GM18909 (cell line): ENCODE results near the gene PHETA2.

Source experiments
- ATAC-seq: cut with Tn5 transposase; IDR thresholded peaks from one replicate; pipeline ENCODE4 v1.9.1; 2021; ENCODE audit warnings: mild to moderate bottlenecking; ENCODE audit not compliant: unreplicated experiment, poor library complexity

PHETA2 gene

GRCh38 chr22:42074132-42074811, at the start of gene PHETA2:
TSS of gene PHETA2 (plus strand) at chr22:42074248. CDS start at chr22:42077294, 3,046 bp downstream.
- no peak for ATAC-seq

- ATAC-seq = no peak
These were observed 48.6 kb upstream of the PHETA2 start for GRCh38 chr22:42025421-42025820.

- no peak for ATAC-seq
These were observed 47.3 kb upstream of the PHETA2 start for GRCh38 chr22:42026705-42027104.

GRCh38 chr22:42033263-42034181, 40.5 kb upstream of the PHETA2 start:
- no peak for ATAC-seq

GRCh38 chr22:42035256-42035655, 38.8 kb upstream of the PHETA2 start:
- ATAC-seq = no peak

GRCh38 chr22:42039271-42039670, 34.8 kb upstream of the PHETA2 start:
- ATAC-seq = no peak

GRCh38 chr22:42041784-42042183, 32.3 kb upstream of the PHETA2 start:
- no peak for ATAC-seq

- ATAC-seq = no peak
These were observed 23.3 kb upstream of the PHETA2 start for GRCh38 chr22:42050641-42051180.

GRCh38 chr22:42052765-42053164, 21.3 kb upstream of the PHETA2 start:
- no peak for ATAC-seq

GRCh38 chr22:42056757-42057511, 17.1 kb upstream of the PHETA2 start:
- no peak for ATAC-seq

GRCh38 chr22:42060489-42060888, 13.6 kb upstream of the PHETA2 start:
- ATAC-seq = no peak

- no peak for ATAC-seq
These were observed 13.0 kb upstream of the PHETA2 start for GRCh38 chr22:42061041-42061440.

- ATAC-seq = no peak
These were observed 11.4 kb upstream of the PHETA2 start for GRCh38 chr22:42062506-42063170.

GRCh38 chr22:42064629-42065028, 9.4 kb upstream of the PHETA2 start:
- no peak for ATAC-seq

GRCh38 chr22:42065438-42066125, 8.5 kb upstream of the PHETA2 start:
- ATAC-seq = no peak

- no peak for ATAC-seq
These were observed 7.8 kb upstream of the PHETA2 start for GRCh38 chr22:42066126-42066761.

- no peak for ATAC-seq
These were observed 7.1 kb upstream of the PHETA2 start for GRCh38 chr22:42066937-42067336.

- ATAC-seq = no peak
These were observed 6.3 kb upstream of the PHETA2 start for GRCh38 chr22:42067671-42068251.

- no peak for ATAC-seq
These were observed 5.8 kb upstream of the PHETA2 start for GRCh38 chr22:42068291-42068690.
